SK-N-SH (cell line): ENCODE measurements around the gene GPC5. TPM values are rescaled to one million over a fixed set of nuclear protein-coding genes. Genes with fewer than 3 reads are reported as not detected.

ENCODE experiments used
- CTCF ChIA-PET: fragments of 300-600, 350-600 bp; formaldehyde crosslinking; extraction: SDS; loops from one replicate; lab custom pipeline; 2021; lab: Yijun Ruan, JAX
- POLR2A ChIA-PET: fragments of 350-600 bp; sonication (Branson Sonifier 250); formaldehyde crosslinking; extraction: SDS; loops from one replicate; lab custom pipeline; 2020; ENCODE audit warnings: antibody characterized with exemption, inconsistent platforms; lab: Yijun Ruan, JAX
- DNase-seq: peaks from one replicate; pipeline ENCODE4 v3.0.0; 2012
- H2AFZ ChIP-seq: fragments of 200-600 bp; sonication (generic); 2 replicates; pipeline ENCODE4 v1.8.1; 2016; ENCODE audit warnings: antibody characterized with exemption, mild to moderate bottlenecking, low read depth
- H3F3A ChIP-seq: fragments of 200-600 bp; sonication (generic); replicated peaks from 2 replicates; pipeline ENCODE3; 2016; ENCODE audit warnings: antibody characterized with exemption, mild to moderate bottlenecking; ENCODE audit not compliant: insufficient read depth
- H3K27ac ChIP-seq, 2 experiments: fragments of 200-500 bp in 1 of 2; fragments of 200-600 bp in 1 of 2; sonication (Bioruptor generic) in 1 of 2; sonication (generic), shearing (Covaris generic) in 1 of 2; 2 replicates each; pipeline versions ENCODE4 v1.5.1 to v1.6.1; 2014 to 2016; ENCODE audit warnings: low read depth in 2 of 2, inconsistent platforms in 1 of 2, low read length in 1 of 2, mild to moderate bottlenecking in 1 of 2, mixed read lengths in 1 of 2
- H3K27me3 ChIP-seq: fragments of 200-600 bp; sonication (generic), shearing (Covaris generic); 2 replicates; pipeline ENCODE4 v1.6.1; 2016; ENCODE audit warnings: mixed run types; ENCODE audit not compliant: insufficient read depth
- H3K36me3 ChIP-seq, 2 experiments: fragments of 200-500 bp in 1 of 2; fragments of 200-600 bp in 1 of 2; sonication (Bioruptor generic) in 1 of 2; sonication (generic) in 1 of 2; replicated peaks in 1 of 2; 2 replicates each; pipeline versions ENCODE3 to v1.5.1; 2014 to 2016; ENCODE audit warnings: low read length in 1 of 2, mild to moderate bottlenecking in 1 of 2; ENCODE audit not compliant: insufficient read depth in 2 of 2, control insufficient read depth in 1 of 2
- H3K4me1 ChIP-seq, 2 experiments: fragments of 200-500 bp in 1 of 2; fragments of 200-600 bp in 1 of 2; sonication (Bioruptor generic) in 1 of 2; sonication (generic), shearing (Covaris generic) in 1 of 2; 2 replicates each; pipeline versions ENCODE4 v1.5.1 to v1.6.1; 2014 to 2016; ENCODE audit warnings: low read depth in 1 of 2, low read length in 1 of 2, mixed run types in 1 of 2; ENCODE audit not compliant: insufficient read depth in 2 of 2, control insufficient read depth in 1 of 2
- H3K4me2 ChIP-seq: fragments of 200-600 bp; sonication (generic), shearing (Covaris generic); 2 replicates; pipeline ENCODE4 v1.6.1; 2017; ENCODE audit warnings: mixed run types
- H3K4me3 ChIP-seq, 2 experiments: fragments of 200-500 bp in 1 of 2; fragments of 200-600 bp in 1 of 2; sonication (Bioruptor generic) in 1 of 2; sonication (generic), shearing (Covaris generic) in 1 of 2; 2 replicates each; pipeline versions ENCODE4 v1.5.1 to v1.8.1; 2014 to 2016; ENCODE audit warnings: low read depth in 2 of 2, inconsistent platforms in 1 of 2, low read length in 1 of 2, mild to moderate bottlenecking in 1 of 2, mixed read lengths in 1 of 2, moderate library complexity in 1 of 2
- H3K79me2 ChIP-seq: fragments of 200-600 bp; sonication (generic); 2 replicates; pipeline ENCODE4 v1.8.1; 2017; ENCODE audit warnings: mild to moderate bottlenecking; ENCODE audit not compliant: insufficient read depth
- H3K9ac ChIP-seq: fragments of 200-600 bp; sonication (generic); 2 replicates; pipeline ENCODE4 v1.6.1; 2017; ENCODE audit warnings: mixed run types
- H3K9me2 ChIP-seq: fragments of 200-600 bp; sonication (generic); 2 replicates; pipeline ENCODE4 v1.6.1; 2017; ENCODE audit warnings: mixed run types
- H3K9me3 ChIP-seq: fragments of 200-600 bp; sonication (generic); 2 replicates; pipeline ENCODE4 v1.6.1; 2017; ENCODE audit warnings: mixed run types, mild to moderate bottlenecking, moderate library complexity
- H4K20me1 ChIP-seq: fragments of 200-600 bp; sonication (generic); 2 replicates; pipeline ENCODE4 v1.6.1; 2017; ENCODE audit warnings: mild to moderate bottlenecking, mixed run types; ENCODE audit not compliant: insufficient read depth
- CHD2 ChIP-seq: fragments of 150-350 bp; IDR thresholded peaks from 2 replicates; pipeline ENCODE4 v1.6.1; 2018; ENCODE audit warnings: low read length; ENCODE audit not compliant: partially characterized antibody
- CTCF ChIP-seq: fragments of 200-600 bp; sonication (generic); IDR thresholded peaks from 2 replicates; pipeline ENCODE4 v1.6.1; 2017; ENCODE audit warnings: antibody characterized with exemption, mild to moderate bottlenecking, moderate library complexity
- ELF1 ChIP-seq: IDR thresholded peaks from 2 replicates; pipeline ENCODE4 v1.4.0; 2012
- EP300 ChIP-seq, 2 experiments: IDR thresholded peaks; 2 replicates each; pipeline versions ENCODE4 v1.4.0 to v1.6.1; 2012; ENCODE audit warnings: borderline replicate concordance in 1 of 2, low read depth in 1 of 2, low read length in 1 of 2
- FOSL2 ChIP-seq: IDR thresholded peaks from 2 replicates; pipeline ENCODE4 v1.4.0; 2012; ENCODE audit warnings: low read depth, mild to moderate bottlenecking, moderate library complexity, borderline replicate concordance
- FOXJ3 ChIP-seq: sonication (generic); formaldehyde crosslinking; IDR thresholded peaks from 2 replicates; pipeline ENCODE4 v1.5.1; 2020; ENCODE audit warnings: mild to moderate bottlenecking, missing genetic modification reagents
- IRF3 ChIP-seq: fragments of 150-350 bp; IDR thresholded peaks from 2 replicates; pipeline ENCODE4 v1.6.1; 2016; ENCODE audit warnings: mild to moderate bottlenecking, low read depth, low read length
- JUND ChIP-seq: IDR thresholded peaks from 2 replicates; pipeline ENCODE4 v1.4.0; 2012
- MXI1 ChIP-seq: IDR thresholded peaks from 2 replicates; pipeline ENCODE4 v1.6.1; 2012; ENCODE audit warnings: mild to moderate bottlenecking, low read depth, low read length, improper control_type of control experiment
- NFIC ChIP-seq: IDR thresholded peaks from 2 replicates; pipeline ENCODE4 v1.4.0; 2012; ENCODE audit warnings: borderline replicate concordance
- NRF1 ChIP-seq: IDR thresholded peaks from 2 replicates; pipeline ENCODE4 v1.6.1; 2012; ENCODE audit warnings: low read depth, mild to moderate bottlenecking, low read length
- POLR2AphosphoS5 ChIP-seq: IDR thresholded peaks from 2 replicates; pipeline ENCODE4 v1.6.1; 2012; ENCODE audit warnings: low read depth, low read length
- RCOR1 ChIP-seq: fragments of 150-350 bp; IDR thresholded peaks from 2 replicates; pipeline ENCODE4 v1.6.1; 2017; ENCODE audit warnings: antibody characterized with exemption, low read length
- RFX5 ChIP-seq: IDR thresholded peaks from 2 replicates; pipeline ENCODE4 v1.6.1; 2012; ENCODE audit warnings: mild to moderate bottlenecking, improper control_type of control experiment, low read length
- RXRA ChIP-seq: IDR thresholded peaks from 2 replicates; pipeline ENCODE4 v1.4.0; 2012; ENCODE audit warnings: low read depth, mild to moderate bottlenecking, borderline replicate concordance
- TCF12 ChIP-seq: IDR thresholded peaks from 2 replicates; pipeline ENCODE4 v1.4.0; 2012
- WGBS: methylation state at CpG from one replicate; pipeline ENCODE4 v1.1.6; 2017; ENCODE audit warnings: low lambda C conversion rate; 5-methylcytosine and 5-hydroxymethylcytosine counted together
- polyA plus RNA-seq, 3 experiments: library from polyadenylated mRNA; depleted of rRNA; stranded (reverse); fragments of >200 nt; gene quantifications; 2 replicates each; pipeline ENCODE4 v1.2.3, GENCODE V29; 2012
- TF ChIP-seq, protein P1 (sequence below): IDR thresholded peaks from 2 replicates; pipeline ENCODE4 v1.6.1; 2012; ENCODE audit warnings: mild to moderate bottlenecking, low read depth, low read length, moderate library complexity
- TF ChIP-seq, protein P2 (sequence below): IDR thresholded peaks from 2 replicates; pipeline ENCODE4 v1.4.0; 2012; ENCODE audit warnings: low read depth, borderline replicate concordance
- TF ChIP-seq, protein P3 (sequence below): IDR thresholded peaks from 2 replicates; pipeline ENCODE4 v1.4.0; 2012; ENCODE audit warnings: low read depth, borderline replicate concordance

GPC5 gene
- polyA plus RNA-seq, 1 of the 3 experiments (the other 2 are of a cell fraction), result 0.03 TPM

GRCh38 chr13:91595677-91596076 lies 197.3 kb downstream of the GPC5 start:
- CTCF ChIA-PET, result interaction anchor here (1.1 kb wide), 1 partner anchor 212 kb away, joined by 3 read pairs; no protein-coding TSS in a partner anchor
- H3K36me3 ChIP-seq, result no peaks in the 10 kb centered on the region
- WGBS, result 22% methylated on average over 2 of the region's 2 CpGs
- H3K4me1 ChIP-seq, result no peaks in the 10 kb centered on the region
- POLR2A ChIA-PET, result no interaction called here
- TF ChIP-seq TCF12, result no peak
- TF ChIP-seq, all 33 proteins: peak for 0
- no peak overlapping the region for H3K4me2 ChIP-seq
- no peaks in the 10 kb centered on the region for H3F3A ChIP-seq
- H3K79me2 ChIP-seq, result no peaks in the 10 kb centered on the region
- no peaks in the 10 kb centered on the region for H4K20me1 ChIP-seq
- no peak for DNase-seq
- no peak overlapping the region for H3K4me3 ChIP-seq
- no peak overlapping the region for H2AFZ ChIP-seq
- H3K9me2 ChIP-seq, result no peaks in the 10 kb centered on the region
- H3K27me3 ChIP-seq, result no peaks in the 10 kb centered on the region
- H3K27ac ChIP-seq, result no peak overlapping the region
- H3K9me3 ChIP-seq, result no peaks in the 10 kb centered on the region
- H3K9ac ChIP-seq, result no peak overlapping the region

DNA sequence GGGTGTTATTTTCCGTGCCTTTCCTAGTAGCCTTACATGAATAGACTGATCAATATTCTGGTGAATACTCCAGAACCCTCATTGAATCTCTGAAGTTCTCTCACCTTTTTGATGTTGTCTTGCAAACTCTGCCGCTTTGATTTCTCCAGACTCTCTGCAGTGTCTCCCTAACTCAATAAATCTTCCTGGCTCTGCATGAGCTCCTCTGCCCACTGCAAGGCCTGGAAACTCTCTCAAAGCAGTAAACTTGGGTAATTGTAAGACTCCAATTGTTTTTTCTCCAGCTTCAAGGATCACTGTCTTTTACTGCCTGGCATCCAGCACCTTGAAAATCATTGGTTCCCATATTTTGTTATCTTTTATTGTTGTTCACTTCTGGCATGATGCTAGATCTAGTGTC lies 198.4 kb downstream of the GPC5 start:
- H3K4me1 ChIP-seq, result no peaks in the 10 kb centered on the region
- no peak overlapping the region for H3K27ac ChIP-seq
- H3F3A ChIP-seq, result no peaks in the 10 kb centered on the region
- no peaks in the 10 kb centered on the region for H3K27me3 ChIP-seq
- H3K9me2 ChIP-seq, result no peaks in the 10 kb centered on the region
- DNase-seq, result no peak
- H2AFZ ChIP-seq, result no peak overlapping the region
- no peak overlapping the region for H3K9ac ChIP-seq
- 57% methylated on average over 2 of the region's 2 CpGs for WGBS
- CTCF ChIA-PET, result no interaction called here
- H3K79me2 ChIP-seq, result no peaks in the 10 kb centered on the region
- H3K36me3 ChIP-seq, result no peaks in the 10 kb centered on the region
- no peak overlapping the region for H3K4me2 ChIP-seq
- no peak for TF ChIP-seq IRF3
- TF ChIP-seq ELF1, result no peak
- no peak for TF ChIP-seq POLR2AphosphoS5
- TF ChIP-seq EP300 (IDR thresholded peaks at IDR 0.05; ENCODE audit: borderline replicate concordance in 1 of 2, low read depth in 1 of 2, low read length in 1 of 2), result no peak
- TF ChIP-seq NRF1, result no peak
- no peak for TF ChIP-seq CTCF
- TF ChIP-seq JUND, result no peak
- no peak for TF ChIP-seq NFIC
- no peak for TF ChIP-seq CHD2
- no peak for TF ChIP-seq FOXJ3
- no peak for TF ChIP-seq FOSL2
- TF ChIP-seq, protein P1, sequence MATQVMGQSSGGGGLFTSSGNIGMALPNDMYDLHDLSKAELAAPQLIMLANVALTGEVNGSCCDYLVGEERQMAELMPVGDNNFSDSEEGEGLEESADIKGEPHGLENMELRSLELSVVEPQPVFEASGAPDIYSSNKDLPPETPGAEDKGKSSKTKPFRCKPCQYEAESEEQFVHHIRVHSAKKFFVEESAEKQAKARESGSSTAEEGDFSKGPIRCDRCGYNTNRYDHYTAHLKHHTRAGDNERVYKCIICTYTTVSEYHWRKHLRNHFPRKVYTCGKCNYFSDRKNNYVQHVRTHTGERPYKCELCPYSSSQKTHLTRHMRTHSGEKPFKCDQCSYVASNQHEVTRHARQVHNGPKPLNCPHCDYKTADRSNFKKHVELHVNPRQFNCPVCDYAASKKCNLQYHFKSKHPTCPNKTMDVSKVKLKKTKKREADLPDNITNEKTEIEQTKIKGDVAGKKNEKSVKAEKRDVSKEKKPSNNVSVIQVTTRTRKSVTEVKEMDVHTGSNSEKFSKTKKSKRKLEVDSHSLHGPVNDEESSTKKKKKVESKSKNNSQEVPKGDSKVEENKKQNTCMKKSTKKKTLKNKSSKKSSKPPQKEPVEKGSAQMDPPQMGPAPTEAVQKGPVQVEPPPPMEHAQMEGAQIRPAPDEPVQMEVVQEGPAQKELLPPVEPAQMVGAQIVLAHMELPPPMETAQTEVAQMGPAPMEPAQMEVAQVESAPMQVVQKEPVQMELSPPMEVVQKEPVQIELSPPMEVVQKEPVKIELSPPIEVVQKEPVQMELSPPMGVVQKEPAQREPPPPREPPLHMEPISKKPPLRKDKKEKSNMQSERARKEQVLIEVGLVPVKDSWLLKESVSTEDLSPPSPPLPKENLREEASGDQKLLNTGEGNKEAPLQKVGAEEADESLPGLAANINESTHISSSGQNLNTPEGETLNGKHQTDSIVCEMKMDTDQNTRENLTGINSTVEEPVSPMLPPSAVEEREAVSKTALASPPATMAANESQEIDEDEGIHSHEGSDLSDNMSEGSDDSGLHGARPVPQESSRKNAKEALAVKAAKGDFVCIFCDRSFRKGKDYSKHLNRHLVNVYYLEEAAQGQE, result no peak
- TF ChIP-seq, protein P2, sequence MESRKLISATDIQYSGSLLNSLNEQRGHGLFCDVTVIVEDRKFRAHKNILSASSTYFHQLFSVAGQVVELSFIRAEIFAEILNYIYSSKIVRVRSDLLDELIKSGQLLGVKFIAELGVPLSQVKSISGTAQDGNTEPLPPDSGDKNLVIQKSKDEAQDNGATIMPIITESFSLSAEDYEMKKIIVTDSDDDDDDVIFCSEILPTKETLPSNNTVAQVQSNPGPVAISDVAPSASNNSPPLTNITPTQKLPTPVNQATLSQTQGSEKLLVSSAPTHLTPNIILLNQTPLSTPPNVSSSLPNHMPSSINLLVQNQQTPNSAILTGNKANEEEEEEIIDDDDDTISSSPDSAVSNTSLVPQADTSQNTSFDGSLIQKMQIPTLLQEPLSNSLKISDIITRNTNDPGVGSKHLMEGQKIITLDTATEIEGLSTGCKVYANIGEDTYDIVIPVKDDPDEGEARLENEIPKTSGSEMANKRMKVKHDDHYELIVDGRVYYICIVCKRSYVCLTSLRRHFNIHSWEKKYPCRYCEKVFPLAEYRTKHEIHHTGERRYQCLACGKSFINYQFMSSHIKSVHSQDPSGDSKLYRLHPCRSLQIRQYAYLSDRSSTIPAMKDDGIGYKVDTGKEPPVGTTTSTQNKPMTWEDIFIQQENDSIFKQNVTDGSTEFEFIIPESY, result no peak
- TF ChIP-seq, protein P3, sequence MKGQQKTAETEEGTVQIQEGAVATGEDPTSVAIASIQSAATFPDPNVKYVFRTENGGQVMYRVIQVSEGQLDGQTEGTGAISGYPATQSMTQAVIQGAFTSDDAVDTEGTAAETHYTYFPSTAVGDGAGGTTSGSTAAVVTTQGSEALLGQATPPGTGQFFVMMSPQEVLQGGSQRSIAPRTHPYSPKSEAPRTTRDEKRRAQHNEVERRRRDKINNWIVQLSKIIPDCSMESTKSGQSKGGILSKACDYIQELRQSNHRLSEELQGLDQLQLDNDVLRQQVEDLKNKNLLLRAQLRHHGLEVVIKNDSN, result no peak
- no peak for TF ChIP-seq RCOR1
- no peak for TF ChIP-seq RFX5
- TF ChIP-seq MXI1, result no peak
- no peak for TF ChIP-seq RXRA
- H3K9me3 ChIP-seq, result no peaks in the 10 kb centered on the region
- H4K20me1 ChIP-seq, result no peaks in the 10 kb centered on the region
- H3K4me3 ChIP-seq, result no peak overlapping the region
- POLR2A ChIA-PET, result no interaction called here
